ENCODE data around the gene GNAT2.
A peak's percentile ranks its signal among the peaks of the same experiment; 100 is the strongest.

The GNAT2 gene

GRCh38 chr1:109620401-109620791, 980 bp upstream of the GNAT2 start:
- no peak for DNase-seq (ENCODE audit: extremely low read depth, low read depth)
- TF ChIP-seq CTCF (IDR thresholded peaks at IDR 0.05; ENCODE audit: low read depth, low read length, missing control alignments), result no peak

DNA sequence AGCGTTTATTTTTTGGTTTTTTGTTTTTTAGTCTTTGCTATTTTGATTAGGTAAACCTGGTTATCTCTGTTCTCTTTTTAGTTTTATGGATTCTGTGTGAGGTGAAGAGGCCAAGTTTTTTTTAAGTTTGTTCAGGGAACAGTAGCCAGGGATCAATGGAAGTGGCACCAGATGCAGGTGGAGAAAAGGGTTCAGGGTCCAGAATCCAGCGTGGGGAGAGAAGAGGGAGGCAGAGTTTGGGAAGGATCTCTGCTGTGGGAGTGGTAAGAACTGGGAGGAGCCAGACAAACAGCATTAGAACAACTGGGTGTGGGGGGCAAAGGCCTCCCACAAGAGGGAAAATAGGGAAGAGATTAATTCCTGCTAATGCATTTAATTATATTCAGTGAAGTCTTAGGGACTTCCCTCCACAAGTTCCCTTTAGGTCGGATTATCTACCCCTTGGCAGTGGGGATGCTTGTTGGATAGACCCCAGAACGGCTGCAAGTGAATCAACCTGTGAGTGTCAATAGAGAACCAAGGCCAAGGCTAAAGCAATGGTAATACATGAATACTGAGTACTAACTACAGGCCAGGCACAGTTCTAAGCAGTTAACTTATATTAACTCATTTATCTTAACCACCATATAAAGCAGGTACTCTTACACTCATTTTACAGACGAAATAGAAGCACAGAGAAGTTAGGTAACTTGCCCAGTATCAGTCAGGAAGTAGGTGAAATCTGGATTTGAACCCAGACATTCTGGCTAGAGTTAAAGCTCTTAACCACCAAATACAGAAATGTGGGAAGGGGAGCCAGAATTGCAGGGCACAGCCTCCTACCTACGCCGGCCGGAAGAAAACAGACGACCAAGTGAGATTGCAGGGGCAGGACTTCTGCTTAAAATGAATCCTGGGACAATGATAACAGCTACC, 498 bp downstream of the GNAT2 start:
- no peak for DNase-seq (ENCODE audit: extremely low read depth, low read depth)
- peak overlapping the region; percentile 98 for H3K4me3 ChIP-seq (replicated peaks; ENCODE audit: low read depth, low read length)
- no peak for TF ChIP-seq CTCF (IDR thresholded peaks at IDR 0.05; ENCODE audit: low read depth, low read length, missing control alignments)

More at GRCh38 chr1:109620401-109620791, 980 bp upstream of the GNAT2 start:
- H3K4me3 ChIP-seq (replicated peaks; ENCODE audit: low read depth, low read length), result peak overlapping the region; percentile 98

GRCh38 chr1:109617291-109617801, 2.1 kb downstream of the GNAT2 start:
- no peak for TF ChIP-seq CTCF (IDR thresholded peaks at IDR 0.05; ENCODE audit: low read depth, low read length, missing control alignments)
- DNase-seq (ENCODE audit: extremely low read depth, low read depth), result peak; percentile 75
- H3K4me3 ChIP-seq (replicated peaks; ENCODE audit: low read depth, low read length), result no peak overlapping the region

DNA sequence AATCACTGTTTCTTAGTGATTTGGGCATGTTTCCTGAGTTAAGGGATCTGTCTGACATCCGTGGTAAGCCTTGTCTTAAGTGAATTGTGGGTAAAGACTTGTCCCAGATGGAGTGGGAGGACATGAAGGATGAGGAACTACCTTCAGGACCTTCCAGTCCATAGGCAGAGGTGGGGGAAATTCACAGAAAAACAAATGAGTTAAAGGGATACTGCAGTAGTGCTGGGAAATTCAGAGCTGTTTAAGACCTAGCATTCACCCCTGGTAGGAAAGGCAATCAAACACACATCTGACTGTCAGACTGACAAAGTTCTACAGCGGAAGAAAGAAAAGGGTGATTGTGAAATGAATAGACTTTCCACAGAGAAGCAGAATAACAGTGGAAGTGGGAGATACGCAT, 3.0 kb downstream of the GNAT2 start:
- H3K4me3 ChIP-seq (replicated peaks; ENCODE audit: low read depth, low read length), result no peak overlapping the region
- no peak for DNase-seq (ENCODE audit: extremely low read depth, low read depth)
- TF ChIP-seq CTCF (IDR thresholded peaks at IDR 0.05; ENCODE audit: low read depth, low read length, missing control alignments), result no peak

GRCh38 chr1:109615879-109616278, 3.5 kb downstream of the GNAT2 start:
- no peak for TF ChIP-seq CTCF (IDR thresholded peaks at IDR 0.05; ENCODE audit: low read depth, low read length, missing control alignments)
- no peak overlapping the region for H3K4me3 ChIP-seq (replicated peaks; ENCODE audit: low read depth, low read length)
- no peak for DNase-seq (ENCODE audit: extremely low read depth, low read depth)

DNA sequence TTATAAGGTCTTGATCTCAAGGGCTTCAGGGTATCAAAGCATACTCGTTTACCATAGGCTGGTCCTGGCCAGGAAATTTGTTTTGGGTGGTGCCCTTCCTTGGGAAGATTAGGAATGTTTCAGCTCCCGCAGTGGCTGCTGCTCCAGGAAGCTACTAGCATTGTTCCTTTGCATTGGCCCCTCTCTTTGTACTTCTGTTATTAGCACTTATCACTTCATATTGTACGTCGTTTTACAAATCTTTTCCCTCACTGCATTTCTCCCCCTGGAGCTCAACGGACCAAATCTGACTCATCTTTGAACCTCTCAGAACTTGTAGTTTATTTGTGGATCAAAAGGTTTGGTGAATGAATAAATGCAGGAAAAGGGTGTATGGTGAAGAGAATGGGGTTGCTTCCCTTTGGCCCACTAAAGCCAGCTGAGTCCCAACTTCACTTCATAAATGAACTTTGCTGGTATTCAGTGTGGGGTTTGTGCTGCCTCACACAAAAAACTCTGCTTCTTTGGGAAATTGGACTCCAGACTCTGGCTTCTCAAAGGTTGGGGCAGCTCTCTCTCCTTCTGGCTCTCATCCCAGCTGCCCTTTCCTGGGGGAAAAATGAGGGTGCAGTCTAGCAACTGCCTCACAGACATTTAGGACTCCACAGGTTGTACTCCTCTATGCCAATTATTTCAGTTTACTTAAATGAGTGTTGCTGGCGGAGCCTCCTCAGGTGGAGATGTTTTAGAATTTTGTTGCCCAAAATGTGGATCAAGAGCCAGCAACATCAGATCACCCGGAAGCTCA, 5.9 kb downstream of the GNAT2 start:
- no peak for DNase-seq (ENCODE audit: extremely low read depth, low read depth)
- H3K4me3 ChIP-seq (replicated peaks; ENCODE audit: low read depth, low read length), result no peak overlapping the region
- no peak for TF ChIP-seq CTCF (IDR thresholded peaks at IDR 0.05; ENCODE audit: low read depth, low read length, missing control alignments)

All from HFF-Myc (cell line).